HG02571 (cell line): ENCODE data around the gene LRFN5.
"Not testable (repeated sequence)": the region's sequence is repeated elsewhere in the genome, so short reads cannot be mapped to it uniquely, and the experiment has no call there.

Experiments
- ATAC-seq: cut with Tn5 transposase; IDR thresholded peaks from one replicate; pipeline ENCODE4 v1.9.1; 2021; ENCODE audit warnings: mild to moderate bottlenecking, moderate library complexity; ENCODE audit not compliant: unreplicated experiment

Gene LRFN5

GRCh38 chr14:41636492-41637392 is 30.1 kb downstream of the LRFN5 start:
- ATAC-seq, result no peak

DNA sequence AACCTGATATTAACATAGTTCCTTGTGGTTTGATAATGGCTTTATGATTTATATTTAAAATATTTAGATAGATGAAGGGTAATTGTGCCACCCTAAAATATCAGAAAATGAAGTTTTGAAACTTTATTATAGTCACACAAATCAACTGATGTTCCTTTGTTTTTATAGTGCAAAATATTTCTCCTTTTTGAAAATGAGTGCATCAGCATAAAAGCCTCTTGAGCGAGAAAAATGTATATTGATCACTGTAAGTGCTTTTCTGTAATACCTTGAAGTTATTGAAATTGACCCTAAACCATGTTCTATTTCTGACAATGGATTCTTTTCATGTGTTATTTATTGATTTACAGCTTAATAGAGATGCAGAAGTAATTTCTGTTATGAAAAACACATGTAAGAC is 35.0 kb downstream of the LRFN5 start:
- no peak for ATAC-seq

GRCh38 chr14:41642367-41642766 is 35.7 kb downstream of the LRFN5 start:
- ATAC-seq, result no peak

GRCh38 chr14:41642789-41643188 is 36.1 kb downstream of the LRFN5 start:
- no peak for ATAC-seq

GRCh38 chr14:41644606-41645005 is 37.9 kb downstream of the LRFN5 start:
- no peak for ATAC-seq

DNA sequence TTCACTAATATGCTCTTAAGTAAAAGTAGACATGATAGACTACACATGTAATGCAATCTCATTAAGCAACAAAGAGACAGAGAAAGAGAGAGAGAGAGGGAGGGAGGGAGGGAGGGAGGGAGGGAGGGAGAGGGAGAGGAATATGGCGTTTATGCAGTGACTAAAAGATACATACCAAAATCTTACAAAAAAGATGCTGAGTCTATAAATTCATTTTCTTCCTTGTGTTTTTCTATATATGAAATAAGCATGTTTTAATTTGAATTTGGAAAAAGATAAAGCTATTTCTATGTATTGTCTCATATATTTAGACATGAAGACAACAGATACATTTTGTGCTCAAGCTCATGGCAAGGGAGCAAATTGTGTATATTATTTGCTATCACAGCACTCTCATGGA is 44.1 kb downstream of the LRFN5 start:
- ATAC-seq, result no peak

DNA sequence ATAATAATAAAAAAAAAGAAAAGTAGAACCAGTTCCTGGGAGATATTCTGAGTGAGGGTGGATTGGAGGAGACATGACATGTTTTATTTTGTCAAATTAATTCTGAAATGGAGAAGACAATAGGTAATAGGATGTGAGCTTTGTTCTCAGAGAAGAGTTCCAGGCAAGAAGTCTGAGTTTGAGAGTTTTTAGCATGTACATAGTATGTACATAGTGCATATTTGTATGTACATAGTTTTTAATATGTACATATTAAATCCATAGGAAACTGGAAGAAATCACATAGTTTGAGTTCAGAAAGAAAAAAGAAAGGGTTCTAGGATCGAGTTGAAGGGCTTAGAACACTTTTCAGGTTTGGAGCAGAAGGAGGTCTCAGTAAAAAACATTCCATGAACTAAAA is 47.5 kb downstream of the LRFN5 start:
- no peak for ATAC-seq

- no peak for ATAC-seq
Observed at GRCh38 chr14:41662780-41663472, 56.2 kb downstream of the LRFN5 start.

GRCh38 chr14:41663473-41663850 is 56.8 kb downstream of the LRFN5 start:
- no peak for ATAC-seq

- no peak for ATAC-seq
Observed at GRCh38 chr14:41666301-41666700, 59.6 kb downstream of the LRFN5 start.

DNA sequence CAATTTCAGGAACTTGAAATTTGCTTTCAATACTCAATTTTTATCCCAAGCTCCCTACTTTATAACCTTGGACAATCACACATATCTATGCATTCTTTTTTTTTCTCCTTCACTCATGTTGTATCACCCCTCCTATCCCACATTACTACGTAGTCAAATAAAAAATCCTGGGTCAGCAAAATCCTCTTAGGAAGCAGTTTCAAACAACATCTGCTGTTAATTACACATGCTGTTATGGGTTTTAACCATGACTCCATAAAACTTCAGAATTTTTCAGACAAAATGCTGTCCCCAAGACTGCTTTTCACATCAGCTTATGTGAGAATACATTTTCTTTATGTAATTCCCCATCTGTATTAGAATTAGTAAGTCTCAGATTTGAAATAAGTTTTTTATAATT is 61.7 kb downstream of the LRFN5 start:
- no peak for ATAC-seq

DNA sequence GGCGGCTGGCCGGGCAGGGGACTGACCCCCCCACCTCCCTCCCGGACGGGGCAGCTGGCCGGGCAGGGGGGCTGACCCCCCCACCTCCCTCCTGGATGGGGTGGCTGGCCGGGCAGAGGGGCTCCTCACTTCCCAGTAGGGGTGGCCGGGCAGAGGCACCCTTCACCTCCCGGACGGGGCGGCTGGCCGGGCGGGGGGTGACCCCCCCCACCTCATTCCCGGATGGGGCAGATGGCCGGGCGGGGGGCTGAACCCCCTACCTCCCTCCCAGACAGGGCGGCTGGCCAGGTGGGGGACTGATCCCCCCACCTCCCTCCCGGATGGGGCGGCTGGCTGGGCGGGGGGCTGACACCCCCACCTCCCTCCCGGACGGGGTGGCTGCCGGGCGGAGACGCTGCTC is 66.9 kb downstream of the LRFN5 start:
- not testable (repeated sequence) for ATAC-seq

DNA sequence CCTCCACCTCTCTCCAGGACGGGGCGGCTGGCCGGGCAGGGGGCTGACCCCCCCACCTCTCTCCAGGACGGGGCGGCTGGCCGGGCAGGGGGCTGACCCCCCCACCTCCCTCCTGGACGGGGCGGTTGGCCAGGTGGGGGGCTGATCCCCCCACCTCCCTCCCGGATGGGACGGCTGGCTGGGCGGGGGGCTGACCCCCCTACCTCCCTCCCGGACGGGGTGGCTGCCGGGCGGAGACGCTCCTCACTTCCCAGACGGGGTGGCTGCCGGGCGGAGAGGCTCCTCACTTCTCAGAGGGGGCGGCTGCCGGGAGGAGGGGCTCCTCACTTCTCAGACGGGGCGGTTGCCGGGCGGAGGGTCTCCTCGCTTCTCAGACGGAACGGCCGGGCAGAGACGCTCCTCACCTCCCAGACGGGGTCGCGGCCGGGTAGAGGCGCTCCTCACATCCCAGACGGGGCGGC is 67.9 kb downstream of the LRFN5 start:
- ATAC-seq, result not testable (repeated sequence)

GRCh38 chr14:41699486-41699885 is 92.8 kb downstream of the LRFN5 start:
- no peak for ATAC-seq

GRCh38 chr14:41718477-41719166 is 111.9 kb downstream of the LRFN5 start:
- ATAC-seq, result no peak

DNA sequence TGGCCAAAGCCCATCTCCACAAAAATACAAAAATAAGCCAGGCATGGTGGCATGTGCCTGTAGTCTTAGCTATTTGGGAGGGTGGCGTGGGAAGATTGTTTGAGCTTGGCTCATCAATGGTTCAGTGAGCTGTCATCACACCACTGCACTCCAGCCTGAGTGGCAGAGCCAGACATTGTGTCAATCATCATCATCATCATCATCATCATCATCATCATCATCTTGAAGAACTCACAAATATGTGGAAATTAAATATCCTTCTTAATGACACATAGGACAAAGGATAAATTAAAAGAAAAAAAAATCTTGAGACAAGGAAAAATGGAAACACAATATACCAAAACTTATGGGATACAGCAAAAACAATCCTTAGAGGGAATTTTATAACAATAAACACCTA is 132.5 kb downstream of the LRFN5 start:
- ATAC-seq, result no peak

- no peak for ATAC-seq
Observed at GRCh38 chr14:41743140-41743539, 136.5 kb downstream of the LRFN5 start.

- peak; percentile 77 for ATAC-seq
Observed at GRCh38 chr14:41749429-41749828, 142.8 kb downstream of the LRFN5 start.

GRCh38 chr14:41750575-41750974 is 143.9 kb downstream of the LRFN5 start:
- not testable (repeated sequence) for ATAC-seq

DNA sequence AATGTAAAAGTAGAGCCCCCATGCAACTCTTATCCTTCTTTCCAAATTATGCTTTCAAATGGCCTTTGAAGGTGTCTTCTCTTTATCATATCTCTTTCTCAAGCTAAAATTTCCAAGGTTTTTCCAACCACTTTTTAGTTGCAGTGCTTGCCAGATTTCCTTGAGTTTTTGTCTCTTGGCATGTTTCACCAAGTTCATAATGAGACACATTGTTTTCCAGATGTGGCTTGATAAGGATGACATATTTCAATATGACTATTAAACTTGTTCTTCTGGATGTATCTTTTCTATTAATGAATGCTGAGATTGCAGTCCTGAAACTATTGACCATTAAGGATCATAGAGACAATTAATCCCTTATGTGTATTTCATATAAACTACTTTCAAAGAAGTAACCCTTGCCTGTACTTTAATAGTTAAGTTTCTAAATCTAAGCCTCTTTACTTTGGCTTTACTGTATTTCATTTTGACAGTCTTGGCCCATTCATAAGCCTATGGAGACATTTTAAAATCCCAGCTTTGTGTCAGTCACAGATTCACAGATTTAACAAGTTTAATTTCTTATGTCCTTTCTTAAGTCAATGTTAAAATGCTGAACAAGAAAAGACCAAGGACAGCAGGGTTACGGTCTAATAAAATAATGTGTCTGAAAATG is 151.5 kb downstream of the LRFN5 start:
- ATAC-seq, result no peak

DNA sequence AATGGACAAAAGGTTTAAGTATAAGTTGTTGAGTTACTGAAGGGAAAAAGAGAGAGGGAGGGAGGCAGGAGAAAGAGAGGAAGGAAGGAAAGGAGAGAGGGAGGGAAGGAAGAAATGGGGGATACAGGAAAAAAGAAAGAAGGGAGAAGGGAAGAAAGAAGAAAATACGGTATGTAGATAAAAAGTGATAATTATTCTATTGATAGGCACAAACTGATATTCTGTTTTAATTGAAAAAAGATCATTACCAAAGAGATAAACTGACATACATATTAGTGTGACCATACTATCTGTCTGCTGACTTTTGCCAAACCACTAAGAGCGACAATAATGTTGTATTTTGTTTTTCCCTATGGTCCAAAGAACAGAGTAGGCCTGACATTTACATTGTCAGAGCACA is 154.5 kb downstream of the LRFN5 start:
- ATAC-seq, result no peak
